ENCODE results near the gene ZFR2.

ZFR2 gene

GRCh38 chr19:3873151-3873550 lies 4.3 kb upstream of the ZFR2 start:
- DNase-seq: no peak

GRCh38 chr19:3867971-3868769 lies 668 bp downstream of the ZFR2 start:
- no peak for DNase-seq

GRCh38 chr19:3866910-3867638 lies 1.8 kb downstream of the ZFR2 start:
- DNase-seq: no peak

GRCh38 chr19:3863648-3864047 lies 5.2 kb downstream of the ZFR2 start:
- DNase-seq: no peak

GRCh38 chr19:3862826-3863500 lies 5.9 kb downstream of the ZFR2 start:
- no peak for DNase-seq

- DNase-seq: no peak
These were observed 8.3 kb downstream of the ZFR2 start for GRCh38 chr19:3860499-3860898.

- no peak for DNase-seq
These were observed 11.3 kb downstream of the ZFR2 start for GRCh38 chr19:3857449-3858003.

- no peak for DNase-seq
These were observed 13.5 kb downstream of the ZFR2 start for GRCh38 chr19:3855320-3855719.

GRCh38 chr19:3852614-3853254 lies 16.1 kb downstream of the ZFR2 start:
- peak; percentile 81 for DNase-seq

GRCh38 chr19:3852177-3852511 lies 16.7 kb downstream of the ZFR2 start:
- DNase-seq: no peak

- no peak for DNase-seq
These were observed 17.3 kb downstream of the ZFR2 start for GRCh38 chr19:3851254-3852176.

- DNase-seq: no peak
These were observed 18.4 kb downstream of the ZFR2 start for GRCh38 chr19:3850320-3850972.

GRCh38 chr19:3849787-3850186 lies 19.1 kb downstream of the ZFR2 start:
- DNase-seq: no peak

GRCh38 chr19:3849092-3849491 lies 19.7 kb downstream of the ZFR2 start:
- no peak for DNase-seq

GRCh38 chr19:3844596-3844995 lies 24.2 kb downstream of the ZFR2 start:
- no peak for DNase-seq

GRCh38 chr19:3842948-3843347 lies 25.9 kb downstream of the ZFR2 start:
- no peak for DNase-seq

- DNase-seq: no peak
These were observed 28.0 kb downstream of the ZFR2 start for GRCh38 chr19:3840804-3841203.

GRCh38 chr19:3839941-3840340 lies 28.9 kb downstream of the ZFR2 start:
- DNase-seq: no peak

GRCh38 chr19:3838661-3839060 lies 30.2 kb downstream of the ZFR2 start:
- DNase-seq: no peak

GRCh38 chr19:3837922-3838321 lies 30.9 kb downstream of the ZFR2 start:
- no peak for DNase-seq

GRCh38 chr19:3837332-3837731 lies 31.5 kb downstream of the ZFR2 start:
- no peak for DNase-seq

All from kidney glomerular epithelial cell (primary cell).